Measurements from ENCODE around the gene KLHL35.
"Not testable (repeated sequence)": the region's sequence is repeated elsewhere in the genome, so short reads cannot be mapped to it uniquely, and the experiment has no call there.

Gene KLHL35

DNA sequence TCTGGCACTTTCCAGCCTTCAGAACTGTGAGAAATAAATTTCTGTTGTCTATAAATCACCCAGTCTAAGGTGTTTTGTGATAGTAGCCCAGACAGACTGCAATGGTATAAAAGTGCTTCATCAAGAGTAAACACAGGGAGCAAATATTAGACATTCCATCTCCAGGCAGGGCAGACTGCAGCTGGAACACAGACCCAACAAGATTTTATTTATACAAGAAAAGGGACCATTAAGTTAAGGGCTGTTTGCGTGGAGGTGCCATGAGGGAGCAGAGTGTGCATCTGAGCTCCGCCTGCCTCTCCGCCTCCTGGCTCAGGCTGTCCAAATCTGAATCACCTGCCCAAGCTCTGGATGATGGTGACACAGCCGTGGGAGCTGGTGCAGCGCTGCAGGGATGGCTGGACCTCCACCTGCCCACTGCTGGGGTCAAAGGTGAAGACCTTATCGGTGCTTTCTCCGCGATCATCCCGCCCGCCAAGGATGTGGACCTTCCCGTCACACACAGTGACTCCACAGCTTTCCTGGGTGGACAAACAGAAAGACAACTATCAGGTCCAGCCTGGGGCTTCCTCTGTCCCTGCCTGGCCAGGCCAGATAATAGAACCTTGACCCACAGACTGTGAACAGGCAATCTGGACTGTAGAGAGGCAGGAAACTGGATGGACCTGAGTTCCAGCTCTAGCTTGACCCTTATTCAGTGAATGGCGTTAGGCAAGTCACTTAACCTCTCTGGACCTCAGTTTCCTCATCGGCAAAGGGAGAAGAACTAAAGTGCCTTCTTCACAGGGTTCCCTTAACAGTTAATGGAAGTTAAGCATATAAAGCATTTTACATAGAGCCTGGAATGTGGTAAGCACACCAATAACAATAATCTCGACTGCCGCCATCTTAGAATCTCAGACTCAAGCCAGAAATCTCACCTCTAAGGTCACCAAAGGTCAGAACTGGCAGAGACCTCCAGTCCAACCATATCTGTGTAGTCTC, 10.5 kb downstream of the KLHL35 start:
- DNase-seq, result no peak

DNA sequence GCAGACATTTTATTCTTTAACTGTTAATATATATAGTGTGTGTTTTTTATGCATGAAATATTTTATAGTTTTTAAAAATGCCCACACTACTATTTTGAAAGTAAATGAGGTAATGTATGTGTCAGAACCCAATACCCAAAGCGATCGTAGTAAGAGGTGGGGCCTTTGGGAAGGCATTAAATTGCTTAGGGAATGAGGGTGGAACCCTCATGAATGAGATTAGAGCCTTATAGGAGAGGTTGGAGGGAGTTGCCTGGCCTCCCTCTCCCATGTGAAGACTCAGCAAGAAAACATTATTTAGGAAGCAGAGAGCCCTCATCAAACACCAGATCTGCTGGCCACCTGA, 11.1 kb downstream of the KLHL35 start:
- no peak for DNase-seq

DNA sequence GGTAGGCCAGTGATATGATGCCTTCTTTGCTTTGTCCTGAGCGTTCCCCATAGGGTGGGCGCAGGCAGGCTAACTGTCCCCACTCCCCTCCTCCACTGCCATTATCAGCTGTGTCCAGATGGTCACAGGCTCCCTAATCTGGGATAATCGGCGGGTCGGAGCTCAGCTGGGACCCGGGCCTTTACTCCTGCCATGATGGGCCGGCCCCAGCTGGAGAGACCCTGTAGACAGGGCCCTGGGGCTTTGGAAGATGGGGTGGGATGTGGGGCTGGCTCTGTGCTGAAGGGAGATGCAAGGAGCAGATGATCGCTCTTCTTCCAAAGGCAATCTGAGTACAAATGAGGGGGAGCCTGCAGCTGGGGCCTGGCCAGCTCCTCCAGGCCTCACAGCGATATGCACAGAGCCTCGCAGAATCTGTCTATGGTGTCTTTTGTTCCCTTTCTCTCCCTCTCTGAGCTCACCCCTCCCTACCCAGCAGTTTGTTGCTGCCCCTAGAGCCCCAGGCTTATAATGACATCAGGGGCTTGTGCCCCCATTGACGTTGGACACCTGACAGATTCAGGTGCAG, 11.9 kb downstream of the KLHL35 start:
- no peak for DNase-seq

DNA sequence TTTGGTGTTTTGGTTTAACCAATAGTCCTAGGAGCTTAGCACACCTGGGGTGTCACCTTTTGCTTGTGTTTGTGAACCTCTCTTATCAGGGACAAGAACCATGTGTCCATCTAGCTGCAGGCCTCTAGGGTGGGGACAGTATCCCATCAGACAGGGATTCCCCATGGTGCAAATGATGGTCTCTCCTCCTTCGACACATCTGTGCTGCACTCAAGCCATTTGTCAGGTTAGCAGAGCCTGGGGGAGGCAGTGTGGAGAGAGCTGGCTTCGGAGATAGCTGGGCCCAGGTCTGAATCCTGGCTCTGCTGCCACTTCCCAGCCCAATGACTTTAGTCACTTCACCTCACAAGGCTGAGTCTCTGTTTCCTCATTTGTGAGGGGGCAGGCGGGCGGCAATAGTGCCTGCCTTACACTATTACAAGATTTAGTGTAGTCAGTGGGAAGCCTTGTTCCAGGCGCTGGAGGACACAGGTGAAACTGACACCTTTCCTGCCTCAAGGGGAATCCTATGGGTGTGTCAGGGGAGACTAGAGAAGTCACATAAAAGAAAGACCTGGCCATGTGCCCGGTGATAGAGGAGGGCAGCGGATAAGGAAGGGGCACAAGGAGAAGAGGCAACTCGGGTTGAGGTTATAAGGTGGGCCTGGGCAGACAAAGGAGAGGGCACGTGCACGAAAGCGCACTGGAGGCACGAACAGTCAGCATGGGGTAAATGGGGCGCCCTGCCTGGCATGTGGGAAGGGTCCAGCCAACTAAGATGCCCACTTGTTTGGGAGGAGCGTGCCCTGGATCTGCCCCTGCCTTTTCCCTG, 12.6 kb downstream of the KLHL35 start:
- DNase-seq, result no peak

DNA sequence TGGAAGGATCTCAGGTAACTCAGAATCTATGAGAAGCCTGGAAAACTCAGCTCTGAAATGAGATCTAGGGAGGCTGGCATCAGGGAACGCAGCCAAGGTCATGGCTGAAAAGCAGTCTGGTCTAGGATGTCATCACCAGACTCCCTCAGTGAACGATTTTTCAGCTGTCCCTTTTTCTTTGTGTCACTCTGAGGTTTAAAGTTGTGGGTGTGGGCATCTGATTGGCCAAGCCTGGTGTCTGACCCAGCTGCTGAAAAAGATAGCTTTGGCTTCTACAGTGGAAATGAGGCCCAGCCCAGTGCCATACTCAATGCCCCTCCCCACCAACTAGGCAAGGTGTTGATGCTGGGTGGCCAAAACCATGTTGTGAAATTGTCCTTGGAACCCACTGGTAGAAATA, 19.1 kb downstream of the KLHL35 start:
- no peak for DNase-seq

DNA sequence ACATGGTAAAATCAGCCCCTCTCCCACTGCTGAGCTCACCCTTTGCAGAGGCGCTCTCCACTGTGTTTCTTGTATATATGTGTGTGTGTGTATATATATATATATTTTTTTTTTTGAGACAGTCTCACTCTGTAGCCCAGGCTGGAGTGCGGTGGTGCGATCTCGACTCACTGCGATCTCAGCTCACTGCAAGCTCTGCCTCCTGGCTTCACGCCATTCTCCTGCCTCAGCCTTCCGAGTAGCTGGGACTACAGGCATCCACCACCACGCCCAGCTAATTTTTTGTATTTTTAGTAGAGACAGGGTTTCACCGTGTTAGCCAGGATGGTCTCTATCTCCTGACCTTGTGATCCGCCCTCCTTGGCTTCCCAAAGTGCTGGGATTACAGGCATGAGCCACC, 19.9 kb downstream of the KLHL35 start:
- DNase-seq, result not testable (repeated sequence)

DNA sequence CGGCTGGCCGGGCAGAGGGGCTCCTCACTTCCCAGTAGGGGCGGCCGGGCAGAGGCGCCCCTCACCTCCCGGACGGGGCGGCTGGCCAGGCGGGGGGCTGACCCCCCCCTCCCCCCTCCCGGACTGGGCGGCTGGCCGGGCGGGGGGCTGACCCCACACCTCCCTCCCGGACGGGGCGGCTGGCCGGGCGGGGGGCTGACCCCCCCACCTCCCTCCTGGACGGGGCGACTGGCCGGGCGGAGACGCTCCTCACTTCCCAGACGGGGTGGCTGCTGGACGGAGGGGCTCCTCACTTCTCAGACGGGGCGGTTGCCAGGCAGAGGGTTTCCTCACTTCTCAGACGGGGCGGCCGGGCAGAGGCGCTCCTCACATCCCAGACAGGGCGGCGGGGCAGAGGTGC, 23.0 kb downstream of the KLHL35 start:
- not testable (repeated sequence) for DNase-seq

DNA sequence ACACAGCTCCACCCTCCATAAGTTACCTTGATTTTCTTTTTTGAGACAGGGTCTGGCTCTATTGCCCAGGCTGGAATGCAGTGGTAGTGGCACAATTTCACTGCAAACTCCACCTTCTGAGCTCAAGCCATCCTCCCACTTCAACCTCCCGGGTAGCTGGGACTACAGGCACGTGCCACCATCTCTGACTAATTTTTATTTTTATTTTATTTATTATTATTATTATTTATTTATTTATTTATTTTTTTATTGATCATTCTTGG, 24.1 kb downstream of the KLHL35 start:
- DNase-seq, result no peak

DNA sequence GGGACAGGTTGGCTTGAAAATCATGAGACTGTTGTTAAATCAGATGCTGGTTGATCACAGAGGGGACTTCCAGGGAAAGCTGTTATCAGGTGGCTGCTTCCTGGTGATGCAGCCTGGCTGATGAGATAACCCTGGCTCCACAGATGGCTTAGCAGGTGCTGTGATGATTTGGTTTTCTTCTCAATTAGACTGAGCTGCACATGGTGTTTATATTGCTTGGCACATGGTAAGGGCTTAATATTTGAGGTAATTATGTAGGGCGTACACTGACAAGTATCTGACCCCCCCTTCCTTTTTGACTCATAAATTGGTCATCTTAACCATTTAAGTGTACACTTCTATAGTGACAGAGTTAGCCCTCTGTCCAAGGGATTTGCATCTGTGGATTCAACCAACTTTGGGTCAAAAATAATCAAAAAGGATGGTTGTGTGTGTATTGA, 26.6 kb downstream of the KLHL35 start:
- no peak for DNase-seq

DNA sequence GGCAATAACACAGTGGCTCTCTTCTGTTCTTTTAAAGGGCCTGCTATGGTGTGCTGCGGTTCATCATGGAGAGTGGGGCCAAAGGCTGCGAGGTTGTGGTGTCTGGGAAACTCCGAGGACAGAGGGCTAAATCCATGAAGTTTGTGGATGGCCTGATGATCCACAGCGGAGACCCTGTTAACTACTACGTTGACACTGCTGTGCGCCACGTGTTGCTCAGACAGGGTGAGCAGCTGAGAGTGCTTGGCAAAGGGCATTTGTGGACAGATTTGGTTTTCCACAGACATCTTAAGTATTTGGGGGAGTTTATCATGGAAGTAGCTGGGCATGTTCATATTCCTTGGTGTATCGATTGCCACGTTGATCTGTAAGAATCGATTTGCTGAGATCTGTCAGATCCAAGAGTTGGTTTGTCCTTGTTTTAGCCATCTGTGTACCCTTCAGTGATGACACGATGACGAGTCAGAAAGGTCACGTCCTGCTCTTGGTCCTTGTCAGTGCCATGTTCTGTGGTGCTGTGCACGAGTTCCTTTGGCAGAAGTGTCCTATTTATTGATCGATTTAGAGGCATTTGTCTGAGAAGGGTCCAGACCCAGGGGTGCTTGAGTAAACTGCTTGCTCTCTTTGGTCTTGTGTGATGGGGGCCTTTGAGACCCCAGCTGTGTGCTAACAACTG, 28.9 kb downstream of the KLHL35 start:
- no peak for DNase-seq

DNA sequence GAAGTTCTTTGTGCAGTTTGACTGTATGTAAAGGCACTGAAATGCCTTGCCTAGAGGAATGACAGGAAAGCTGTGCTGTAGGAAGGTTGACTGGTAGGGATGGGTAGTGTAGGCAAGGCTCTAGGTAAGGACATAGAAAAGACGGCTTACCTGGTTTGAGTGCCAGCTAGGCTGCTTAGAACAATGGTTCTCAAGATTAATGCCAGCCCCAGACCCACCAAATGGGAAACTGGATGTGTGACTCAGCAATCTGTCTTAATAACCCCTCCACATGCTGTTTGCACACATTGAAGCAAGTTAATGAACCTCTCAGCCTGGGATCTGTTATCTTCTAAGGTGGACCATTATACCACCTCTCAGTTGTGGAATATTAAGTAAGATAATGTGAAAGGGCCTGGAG, 30.0 kb downstream of the KLHL35 start:
- DNase-seq, result no peak

DNA sequence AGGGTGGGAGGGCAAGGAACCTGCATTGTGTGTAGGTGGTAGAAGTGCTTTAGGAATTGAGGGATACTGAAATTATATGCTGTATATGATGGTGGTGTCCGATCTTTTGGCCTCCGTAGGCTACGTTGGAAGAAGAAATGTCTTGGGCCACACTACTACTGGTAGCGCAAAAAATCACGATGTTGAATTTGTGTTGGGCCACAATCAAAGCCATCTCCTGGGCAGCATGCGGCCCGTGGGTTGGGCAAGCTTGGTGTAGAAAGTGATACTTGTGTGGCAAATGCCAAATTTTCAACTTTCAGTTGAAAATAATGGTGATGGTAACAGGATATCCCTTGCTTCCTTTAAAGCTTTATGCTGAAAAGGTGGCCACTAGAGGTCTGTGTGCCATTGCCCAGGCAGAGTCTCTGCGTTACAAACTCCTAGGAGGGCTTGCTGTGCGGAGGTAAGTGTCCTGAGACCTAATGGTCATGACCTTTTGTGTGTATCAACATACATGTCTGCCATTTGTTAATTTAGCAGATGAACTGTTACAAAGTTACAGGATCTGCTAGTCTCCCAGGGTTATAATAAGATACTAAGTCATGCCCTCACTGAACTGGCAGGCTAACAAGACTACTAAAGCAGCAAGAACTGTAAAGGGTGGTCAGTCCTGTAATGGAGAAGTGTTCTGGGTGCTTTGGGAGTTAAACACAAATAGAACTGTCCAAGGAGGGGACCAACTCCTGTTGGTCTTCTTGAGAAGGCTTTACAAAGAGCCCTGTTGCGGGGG, 30.8 kb downstream of the KLHL35 start:
- no peak for DNase-seq

DNA sequence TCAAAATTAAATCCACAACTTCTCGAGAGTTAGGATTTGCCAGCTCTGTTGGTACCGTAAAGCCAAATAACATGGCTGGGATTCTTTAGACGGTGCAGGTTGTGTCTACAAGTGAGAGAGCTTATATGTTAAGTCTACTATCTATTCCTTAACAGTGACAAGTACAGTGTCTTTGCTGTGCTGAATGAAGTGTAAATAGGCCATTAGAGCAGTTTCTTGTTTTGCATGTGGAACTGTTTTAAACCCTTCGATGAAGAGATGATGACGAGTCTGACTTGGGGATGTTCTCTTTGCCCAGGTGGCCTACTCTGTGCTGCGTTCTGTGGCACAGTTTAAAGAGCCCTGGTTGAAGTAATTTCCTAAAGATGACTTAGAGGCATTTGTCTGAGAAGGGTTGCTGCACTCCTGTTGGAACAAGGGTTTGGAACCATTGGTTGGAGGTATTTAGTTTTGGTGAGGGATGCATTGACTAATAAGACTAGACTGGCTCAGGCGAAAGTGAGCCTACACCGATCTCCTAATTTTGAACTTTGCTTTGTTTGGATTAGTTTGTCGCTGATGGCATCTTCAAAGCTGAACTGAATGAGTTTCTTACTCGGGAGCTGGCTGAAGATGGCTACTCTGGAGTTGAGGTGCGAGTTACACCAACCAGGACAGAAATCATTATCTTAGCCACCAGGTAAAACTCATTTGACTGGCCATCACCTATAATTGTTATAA, 32.7 kb downstream of the KLHL35 start:
- DNase-seq, result no peak

DNA sequence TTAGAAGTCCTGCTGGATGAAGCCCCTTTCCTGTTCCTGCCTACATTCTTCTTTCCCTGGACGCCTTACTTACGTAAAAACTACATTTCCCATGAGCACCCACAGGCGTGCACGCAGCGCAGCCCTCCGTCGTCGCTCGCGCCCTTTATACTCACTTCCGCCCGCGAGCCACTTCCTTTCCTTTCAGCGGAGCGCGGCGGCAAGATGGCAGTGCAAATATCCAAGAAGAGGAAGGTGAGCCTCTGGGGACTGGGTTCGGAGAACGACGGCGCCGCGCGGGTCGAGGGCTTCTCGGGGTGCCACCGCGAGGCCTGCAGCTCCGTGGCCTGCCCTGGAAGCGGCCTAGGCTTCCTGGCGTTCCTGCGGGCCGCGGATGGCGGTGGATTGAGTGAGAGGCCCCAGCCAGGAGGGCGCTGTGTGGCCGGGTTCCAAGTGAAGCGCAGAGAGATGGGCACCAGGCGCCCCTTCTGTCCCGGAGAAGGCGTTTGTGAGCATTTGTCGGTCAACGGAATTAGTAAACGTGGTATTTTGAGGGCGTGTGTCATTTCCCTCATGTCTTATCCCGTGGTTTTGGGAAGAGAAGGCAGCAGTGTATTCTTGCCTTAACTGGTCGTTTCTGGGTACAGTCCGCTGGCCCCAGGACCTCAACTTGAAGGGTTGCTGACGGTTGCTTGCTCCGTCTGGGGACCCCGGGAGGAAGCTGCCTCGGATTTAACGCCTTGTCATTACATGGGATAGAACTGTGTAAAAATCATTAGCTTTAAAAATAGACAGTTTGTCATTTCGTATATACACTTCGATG, 33.5 kb downstream of the KLHL35 start, which contains the start of gene RPS3:
Gene RPS3 (plus strand): TSS at position 175 of the 802 bp plus-strand sequence. CDS start 30 bp downstream, at position 205.
- peak; percentile 85 for DNase-seq

DNA sequence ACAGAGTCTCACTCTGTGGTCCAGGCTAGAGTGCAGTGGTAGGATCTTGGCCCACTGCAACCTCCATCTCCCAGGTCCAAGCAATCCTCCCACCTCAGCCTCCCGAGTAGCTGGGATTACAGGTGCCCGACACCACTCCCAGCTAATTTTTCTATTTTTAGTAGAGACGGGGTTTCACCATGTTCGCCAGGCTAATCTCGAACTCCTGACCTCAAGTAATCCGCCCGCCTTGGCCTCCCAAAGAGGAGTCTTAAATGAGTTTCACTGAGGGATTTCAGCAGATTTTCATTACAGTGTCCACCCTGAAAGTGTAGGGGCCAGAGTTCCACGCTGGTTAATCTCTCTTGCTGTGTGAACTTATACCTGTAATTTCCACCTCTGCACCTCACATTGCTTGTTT, 34.1 kb downstream of the KLHL35 start:
- DNase-seq, result no peak

DNA sequence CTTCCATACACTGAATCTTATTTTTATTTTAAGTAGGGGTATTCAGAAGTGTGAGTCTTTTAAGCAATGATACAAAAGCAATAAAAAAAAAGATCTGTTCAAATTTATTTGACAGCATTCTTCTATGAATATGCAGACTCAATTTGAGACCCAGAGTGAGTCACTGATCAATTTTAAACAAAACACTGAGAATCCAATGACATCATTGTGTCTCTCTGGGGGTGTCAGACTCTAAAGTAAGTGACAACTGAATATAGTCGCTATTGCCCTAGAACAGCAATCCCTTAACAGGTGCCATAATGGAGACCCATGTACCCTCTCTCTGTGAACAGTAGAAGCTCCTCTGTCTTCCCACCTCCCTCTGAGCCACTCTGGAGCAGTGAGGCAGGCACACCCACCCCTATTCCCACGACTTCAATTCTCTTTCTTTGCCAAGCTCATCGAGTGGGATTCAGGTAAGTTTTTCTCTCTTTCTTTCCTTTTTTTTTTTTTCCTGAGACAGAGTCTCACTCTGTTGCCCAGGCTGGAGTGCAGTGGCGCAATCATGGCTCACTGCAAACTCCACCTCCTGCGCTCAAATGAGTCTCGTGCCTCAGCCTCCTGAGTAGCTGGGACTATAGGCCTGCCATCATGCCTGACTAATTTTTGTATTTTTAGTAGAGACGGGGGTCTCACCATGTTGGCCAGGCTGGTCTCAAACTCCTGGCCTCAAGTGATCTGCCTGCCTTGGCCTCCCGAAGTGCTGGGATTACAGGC, 38.7 kb downstream of the KLHL35 start:
- DNase-seq, result no peak

DNA sequence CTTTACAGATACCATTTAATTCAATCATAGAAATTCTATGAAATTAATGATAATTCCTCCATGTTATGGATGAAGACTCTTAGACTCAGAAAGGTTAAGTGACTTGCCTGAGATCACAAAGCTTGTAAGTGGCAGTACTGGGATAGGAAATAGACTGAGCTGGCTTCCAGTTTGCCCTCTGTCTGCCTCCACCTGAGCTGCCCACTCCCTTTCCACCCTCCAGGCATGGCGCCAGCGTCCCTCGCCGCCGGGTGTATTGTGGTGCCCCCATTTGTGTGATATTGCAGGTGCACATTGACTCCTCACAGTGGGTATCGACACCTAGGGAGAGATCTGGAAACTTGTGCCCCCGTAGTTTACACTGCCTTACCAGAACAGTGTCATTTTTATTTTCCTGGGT, 43.1 kb downstream of the KLHL35 start:
- DNase-seq, result no peak

DNA sequence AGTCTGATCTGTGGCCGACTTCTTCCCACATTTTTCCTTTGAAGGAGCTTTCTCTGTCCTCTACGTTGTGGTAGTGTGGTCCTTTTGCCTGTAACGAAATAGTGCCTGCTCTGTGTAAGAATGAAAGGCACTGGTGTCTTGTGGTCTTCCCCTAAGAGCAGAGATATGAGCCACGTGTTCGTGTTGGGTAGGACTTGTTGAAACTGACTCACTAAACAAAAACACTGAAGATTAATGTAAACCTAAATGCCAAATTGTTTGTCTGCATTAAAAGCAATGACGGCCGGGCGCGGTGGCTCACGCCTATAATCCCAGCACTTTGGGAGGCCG, 43.8 kb downstream of the KLHL35 start:
- DNase-seq, result no peak

DNA sequence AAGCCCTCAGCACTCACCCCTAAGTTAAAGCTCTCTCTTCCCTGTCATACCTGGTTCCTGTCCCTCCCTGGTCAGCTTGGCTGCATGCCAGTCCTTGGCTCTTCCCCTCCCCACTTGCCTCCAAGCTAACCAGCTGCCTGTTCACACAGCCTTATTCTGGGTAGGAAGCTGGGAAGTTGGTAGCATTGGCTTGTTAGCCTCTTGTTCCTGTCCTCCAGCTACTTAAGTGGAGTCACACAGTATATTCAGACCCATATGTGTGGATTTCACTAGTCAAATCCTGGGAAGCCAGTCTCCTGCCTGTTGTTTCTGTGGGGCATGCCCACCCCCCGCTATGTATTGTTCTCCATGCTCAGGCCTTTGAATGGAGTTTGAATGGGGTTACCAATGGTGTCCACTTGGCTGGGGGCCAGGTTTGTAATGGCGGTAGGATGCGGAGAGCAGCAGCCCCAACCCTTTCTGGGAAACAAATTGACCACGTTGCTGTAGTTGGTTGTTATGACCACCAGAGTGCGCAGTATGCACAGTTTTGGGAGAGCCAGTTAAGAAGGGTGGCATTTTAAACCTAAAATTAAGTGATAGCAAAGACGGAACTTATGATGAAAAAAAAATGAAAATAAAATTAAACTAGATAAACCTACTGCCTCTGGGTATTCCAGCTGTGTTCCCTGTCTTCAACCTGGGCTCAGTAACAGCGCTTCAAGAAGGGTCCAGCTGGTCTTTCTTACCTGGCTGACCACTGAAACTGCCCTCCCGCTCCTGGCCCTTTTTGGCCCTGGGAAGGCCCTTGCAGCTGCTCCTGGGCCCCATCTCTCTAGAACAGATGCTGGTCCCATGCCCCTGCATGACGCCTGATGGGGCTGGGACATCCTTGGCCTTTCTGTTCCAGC, 44.4 kb downstream of the KLHL35 start:
- DNase-seq, result peak; percentile 61
